NOMO-1 treated with DMSO at 0.1 percent for 48 hours (cell line): ENCODE results near the gene DNAJC7.

Experiments used
- DNase-seq: peaks from one replicate; lab custom pipeline; 2025; ENCODE audit not compliant: unreplicated experiment; lab: John Stamatoyannopoulos, UW

The DNAJC7 gene

GRCh38 chr17:41930009-41930832 is 87.0 kb downstream of the DNAJC7 start, which contains the start of gene ODAD4:
Gene ODAD4, plus strand, starts transcription at chr17:41930617. Its CDS starts 107 bp downstream, at chr17:41930724.
- DNase-seq, result peak; percentile 99

- no peak for DNase-seq
Observed at GRCh38 chr17:41928693-41929251, 88.5 kb downstream of the DNAJC7 start.
